ENCODE measurements around the gene PCDHGB1.
"Not testable (repeated sequence)": the region's sequence is repeated elsewhere in the genome, so short reads cannot be mapped to it uniquely, and the experiment has no call there.

Gene PCDHGB1

GRCh38 chr5:141351591-141351990, 1.7 kb downstream of the PCDHGB1 start:
- no peak for DNase-seq

GRCh38 chr5:141354900-141355469, 5.1 kb downstream of the PCDHGB1 start, which contains the start of gene PCDHGA4:
TSS of gene PCDHGA4 (plus strand) at chr5:141355021. CDS start at chr5:141355108, 87 bp downstream.
- DNase-seq = no peak

- no peak for DNase-seq
These were observed 5.7 kb downstream of the PCDHGB1 start for GRCh38 chr5:141355641-141356040.

GRCh38 chr5:141356133-141356532, 6.2 kb downstream of the PCDHGB1 start:
- DNase-seq = no peak

- no peak for DNase-seq
These were observed 7.1 kb downstream of the PCDHGB1 start for GRCh38 chr5:141356950-141357349.

GRCh38 chr5:141359790-141360426, 10.0 kb downstream of the PCDHGB1 start, which contains the start of gene PCDHGB2:
TSS of gene PCDHGB2 (plus strand) at chr5:141359994. CDS start at chr5:141360136, 142 bp downstream.
- DNase-seq = no peak

GRCh38 chr5:141360685-141361084, 10.8 kb downstream of the PCDHGB1 start:
- no peak for DNase-seq

- DNase-seq = no peak
These were observed 12.8 kb downstream of the PCDHGB1 start for GRCh38 chr5:141362719-141363118.

- no peak for DNase-seq
These were observed 14.2 kb downstream of the PCDHGB1 start, which contains the start of gene PCDHGA5 for GRCh38 chr5:141363952-141364660. TSS of gene PCDHGA5 (plus strand) at chr5:141364162. CDS start at chr5:141364331, 169 bp downstream.

GRCh38 chr5:141366016-141366896, 16.4 kb downstream of the PCDHGB1 start:
- no peak for DNase-seq

GRCh38 chr5:141369994-141370848, 20.3 kb downstream of the PCDHGB1 start, which contains the start of gene PCDHGB3:
TSS of gene PCDHGB3 (plus strand) at chr5:141370242. CDS start at chr5:141370395, 153 bp downstream.
- no peak for DNase-seq

GRCh38 chr5:141371572-141372475, 21.9 kb downstream of the PCDHGB1 start:
- no peak for DNase-seq

- no peak for DNase-seq
These were observed 23.9 kb downstream of the PCDHGB1 start, which contains the start of gene PCDHGA6 for GRCh38 chr5:141373673-141374317. TSS of gene PCDHGA6 (plus strand) at chr5:141373891. CDS start at chr5:141374084, 193 bp downstream.

- no peak for DNase-seq
These were observed 24.7 kb downstream of the PCDHGB1 start for GRCh38 chr5:141374627-141375026.

GRCh38 chr5:141375444-141376155, 25.7 kb downstream of the PCDHGB1 start:
- DNase-seq = not testable (repeated sequence)

GRCh38 chr5:141382469-141383294, 32.8 kb downstream of the PCDHGB1 start, which contains the start of gene PCDHGA7:
TSS of gene PCDHGA7 (plus strand) at chr5:141382742. CDS start at chr5:141382900, 158 bp downstream.
- no peak for DNase-seq

GRCh38 chr5:141383345-141383744, 33.4 kb downstream of the PCDHGB1 start:
- DNase-seq = no peak
